GM12891 (cell line): ENCODE results near the gene ARRDC2.

Source experiments
- POLR2A ChIP-seq: IDR thresholded peaks from 2 replicates; pipeline ENCODE4 v1.6.1; 2011; ENCODE audit warnings: low read depth, low read length, control low read depth
- POLR2AphosphoS5 ChIP-seq: IDR thresholded peaks from 2 replicates; pipeline ENCODE4 v1.6.1; 2011; ENCODE audit warnings: low read depth, low read length, control low read depth
- POU2F2 ChIP-seq: IDR thresholded peaks from 2 replicates; pipeline ENCODE4 v1.6.1; 2011; ENCODE audit warnings: low read depth, mild to moderate bottlenecking, control low read depth, low read length, moderate library complexity
- SPI1 ChIP-seq: IDR thresholded peaks from 2 replicates; pipeline ENCODE4 v1.6.1; 2011; ENCODE audit warnings: low read depth, low read length, control low read depth
- TAF1 ChIP-seq: IDR thresholded peaks from 2 replicates; pipeline ENCODE4 v1.6.1; 2011; ENCODE audit warnings: low read depth, low read length, control low read depth

- TF ChIP-seq POLR2A (no peak), TAF1 (no peak), POLR2AphosphoS5 (no peak), POU2F2 (no peak), SPI1 (no peak)
These were observed 41.4 kb downstream of the ARRDC2 start for GRCh38 chr19:18049385-18049784.
